Fibroblast of skin of scalp (primary cell): Measurements from ENCODE around the gene RBKS.
"Not testable (repeated sequence)": the region's sequence is repeated elsewhere in the genome, so short reads cannot be mapped to it uniquely, and the experiment has no call there.

Experiments used
- DNase-seq: peaks from one replicate; pipeline ENCODE4 v3.0.0-alpha.2; 2013

The RBKS gene

DNA sequence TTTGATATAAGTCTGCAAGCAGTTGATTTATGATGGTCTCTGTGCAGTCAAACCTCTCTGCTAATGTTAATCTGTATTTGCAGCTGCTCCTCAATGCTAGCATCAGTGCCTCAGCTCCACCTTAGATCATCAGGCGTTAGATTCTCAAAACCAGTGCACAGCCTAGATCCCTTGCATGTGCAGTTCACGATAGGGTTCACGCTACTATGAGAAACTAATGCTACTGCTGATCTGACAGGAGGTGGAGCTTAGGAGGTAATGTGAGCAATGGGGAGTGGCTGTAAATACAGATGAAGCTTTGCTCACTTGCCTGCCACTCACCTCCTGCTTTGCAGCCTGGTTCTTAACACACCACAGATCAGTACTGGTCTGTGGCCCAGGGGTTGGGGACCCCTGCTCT, 18.4 kb downstream of the RBKS start:
- DNase-seq = no peak

DNA sequence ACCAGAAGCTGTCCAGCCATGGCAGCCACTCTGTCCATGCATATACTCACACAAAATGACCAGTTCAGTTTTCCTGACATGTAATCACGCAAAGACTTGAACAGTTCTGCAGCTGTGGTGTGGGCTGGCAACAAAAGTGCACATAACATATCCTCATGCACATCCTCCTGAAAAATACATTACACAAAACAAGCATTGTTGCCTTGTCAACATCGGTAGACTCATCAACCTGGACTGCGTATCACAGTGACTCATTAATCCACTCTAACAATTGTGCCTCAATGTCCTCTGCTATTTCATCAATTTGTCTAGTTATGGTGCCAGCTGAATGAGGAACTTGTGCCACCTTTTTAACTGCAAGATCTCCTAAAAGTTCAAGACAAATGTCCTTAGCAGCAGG, 19.5 kb downstream of the RBKS start:
- DNase-seq = no peak

DNA sequence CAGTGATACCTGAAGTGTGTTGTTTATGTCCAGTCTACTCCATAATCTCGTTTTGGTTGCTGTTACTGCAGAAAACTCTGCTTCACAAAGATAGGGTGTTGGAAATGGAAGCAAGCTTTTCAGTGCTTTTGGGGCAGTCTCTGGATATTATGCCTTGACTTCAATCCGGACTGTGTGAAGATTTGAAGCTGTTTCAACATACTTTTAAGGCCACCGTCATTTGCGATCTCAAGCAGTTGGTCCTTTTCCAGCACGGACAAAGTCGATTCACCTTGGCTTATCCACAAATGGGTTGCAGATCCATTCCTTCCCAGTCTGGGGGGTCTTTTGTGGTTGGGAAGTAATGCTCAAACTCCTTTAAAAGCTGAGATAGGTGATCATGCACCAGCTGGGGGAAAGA, 20.4 kb downstream of the RBKS start:
- no peak for DNase-seq

DNA sequence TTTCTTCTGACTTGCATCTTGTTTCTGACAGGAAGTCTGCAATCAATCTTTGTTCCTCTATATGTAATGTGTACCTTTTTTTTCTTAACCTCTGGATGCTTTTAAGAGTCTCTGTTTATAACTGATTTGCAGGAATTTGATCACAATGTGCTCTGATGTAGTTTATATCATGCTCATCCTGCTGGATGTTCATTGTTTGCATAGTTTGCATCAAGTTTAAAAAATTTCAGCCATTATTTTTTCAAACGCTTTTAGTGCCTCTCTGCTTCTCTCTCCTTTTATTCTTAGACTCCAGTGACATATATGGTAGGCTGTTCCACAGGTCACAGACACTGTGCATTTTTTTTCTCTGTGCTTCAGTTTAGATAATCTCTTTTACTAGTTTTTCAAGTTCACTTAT, 23.9 kb downstream of the RBKS start:
- DNase-seq = no peak

DNA sequence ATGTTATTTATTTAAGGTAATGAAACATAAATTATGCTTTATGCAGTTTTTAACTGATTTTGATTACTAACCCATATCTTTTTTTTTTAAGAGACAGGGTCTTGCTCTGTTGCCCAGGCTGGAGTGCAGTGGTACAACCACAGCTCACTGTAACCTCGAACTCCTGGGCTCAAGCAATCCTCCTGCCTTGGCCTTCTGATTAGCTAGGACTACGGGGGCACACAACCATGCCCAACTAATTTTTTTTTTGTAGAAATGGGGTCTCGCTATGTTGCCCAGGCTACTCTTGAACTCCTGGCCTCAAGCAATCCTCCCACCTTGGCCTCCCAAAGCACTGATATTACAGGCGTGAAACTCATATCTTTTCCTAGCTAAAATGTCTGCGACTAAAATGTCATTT, 26.2 kb downstream of the RBKS start:
- DNase-seq = not testable (repeated sequence)

DNA sequence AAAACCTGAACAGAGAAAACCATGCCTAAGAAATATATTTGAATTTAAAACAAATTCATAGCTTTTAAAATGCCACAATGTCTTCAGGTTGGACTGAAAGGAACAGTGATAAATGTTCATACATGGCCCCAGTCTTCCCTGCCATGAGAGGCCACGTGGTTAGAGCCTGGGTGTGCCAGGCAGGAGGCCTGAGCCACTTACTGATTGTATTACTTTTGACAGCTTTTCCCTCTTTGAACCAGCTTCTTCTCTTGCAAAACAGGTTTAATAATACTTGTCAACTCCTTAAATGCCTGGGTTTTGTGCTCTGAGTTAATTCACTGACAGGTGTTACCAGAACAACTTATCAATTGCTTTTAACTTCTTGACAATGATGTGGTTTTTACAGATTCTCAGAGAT, 27.0 kb downstream of the RBKS start:
- no peak for DNase-seq

DNA sequence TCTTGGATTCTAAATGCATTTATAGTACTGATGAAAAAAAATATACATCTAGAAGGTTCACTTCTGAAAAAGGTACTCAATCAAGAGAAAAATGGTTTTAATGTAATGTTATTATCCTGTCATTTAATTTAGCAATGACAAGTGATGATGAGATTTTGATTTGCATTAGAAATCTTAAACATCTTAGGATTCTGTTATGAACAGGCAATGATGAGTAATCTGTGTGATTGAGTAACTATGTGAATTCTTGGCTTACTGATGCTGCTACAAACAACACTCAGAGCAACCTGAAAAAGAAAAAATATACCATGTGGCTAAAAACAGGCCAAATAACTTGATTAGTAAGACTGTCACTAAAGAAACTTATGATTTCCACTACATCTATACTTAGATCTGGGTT, 30.1 kb downstream of the RBKS start:
- peak; percentile 77 for DNase-seq

DNA sequence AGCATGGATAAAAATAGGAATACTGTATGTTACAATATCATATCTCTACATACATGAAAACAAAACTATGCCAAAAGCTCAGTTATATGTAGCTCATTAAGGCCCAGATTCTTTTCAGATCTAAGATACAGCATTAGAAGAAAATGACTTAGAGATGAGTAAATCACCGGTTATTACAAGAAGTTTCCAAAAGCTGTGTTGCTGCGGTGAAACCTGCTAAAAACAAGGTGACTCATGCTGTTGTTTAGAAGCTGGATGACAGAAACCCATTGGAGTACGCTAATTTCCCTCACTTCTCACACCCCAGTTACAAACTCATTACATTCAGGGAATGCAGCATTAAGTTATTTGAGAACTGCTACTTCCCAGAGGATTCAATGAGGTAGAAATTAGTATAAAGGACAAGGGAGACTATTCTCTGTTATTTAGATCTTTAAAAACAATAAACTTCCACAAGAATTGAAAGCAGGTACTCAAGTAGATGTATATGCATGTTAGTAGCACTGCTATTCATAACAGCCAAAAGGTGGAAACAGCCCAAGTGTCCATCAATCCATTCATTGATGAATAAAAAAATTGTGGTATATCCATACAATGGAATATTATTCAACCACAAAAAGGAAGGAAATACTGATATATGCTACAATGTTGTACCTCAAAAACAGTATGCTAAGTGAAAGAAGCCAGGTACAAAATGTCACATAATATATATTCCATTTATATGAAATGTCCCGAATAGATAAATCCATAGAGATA, 32.6 kb downstream of the RBKS start:
- DNase-seq = peak; percentile 25

DNA sequence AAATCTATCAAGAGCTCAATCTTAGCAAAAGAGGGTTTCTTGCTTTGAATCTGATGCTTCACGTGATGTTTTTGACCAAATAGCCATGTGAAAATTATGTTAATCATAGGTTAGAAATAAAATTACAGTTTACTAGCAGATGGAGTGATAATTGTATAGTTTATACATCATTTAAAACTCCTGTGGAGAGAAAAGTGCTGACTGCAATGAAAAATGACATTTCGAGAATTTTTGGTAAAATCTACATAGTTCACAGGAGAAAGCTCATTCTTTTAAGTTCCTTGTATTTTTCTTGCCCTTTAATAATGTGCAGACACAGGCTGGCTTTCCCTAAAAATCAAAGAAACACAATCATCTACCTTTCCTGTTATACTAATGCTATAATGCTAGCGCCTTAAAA, 33.2 kb downstream of the RBKS start:
- DNase-seq = no peak

DNA sequence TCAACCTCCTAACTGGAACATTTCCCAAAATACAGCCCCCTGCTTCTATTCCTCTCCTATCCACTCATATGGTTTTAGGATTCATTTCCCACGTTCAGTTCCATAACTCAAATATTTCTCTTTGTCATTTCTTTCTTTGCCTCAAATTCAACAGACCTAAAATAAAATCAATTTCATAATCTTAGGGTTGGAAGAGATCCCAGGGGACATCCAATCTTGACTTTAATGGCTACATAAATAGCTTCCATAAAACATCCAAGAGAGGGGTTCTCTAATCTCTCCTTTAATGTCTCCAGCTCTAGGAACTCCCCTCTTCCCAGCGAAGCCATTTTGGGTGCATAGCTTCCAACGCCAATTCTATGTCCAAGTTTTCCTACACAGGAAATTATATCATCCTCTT, 33.8 kb downstream of the RBKS start:
- DNase-seq = peak; percentile 24

DNA sequence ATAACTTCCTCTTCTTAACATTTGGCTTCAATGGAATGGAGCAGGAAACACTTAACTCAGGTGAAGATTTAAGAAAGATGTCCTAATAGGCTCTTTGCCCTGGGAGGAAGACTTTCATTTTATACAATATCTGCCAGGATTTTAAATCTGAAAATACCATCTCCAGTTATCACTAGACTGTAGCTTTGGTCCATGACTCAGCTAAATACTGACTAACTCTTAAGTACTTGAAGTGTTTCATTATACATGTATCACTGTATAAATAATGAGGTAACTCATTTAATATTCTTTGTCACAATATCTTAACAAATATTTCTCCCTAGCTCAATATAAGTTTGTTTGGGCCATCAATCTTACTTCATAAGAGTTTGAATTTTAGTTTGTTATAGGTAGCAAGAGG, 34.7 kb downstream of the RBKS start:
- peak; percentile 73 for DNase-seq

DNA sequence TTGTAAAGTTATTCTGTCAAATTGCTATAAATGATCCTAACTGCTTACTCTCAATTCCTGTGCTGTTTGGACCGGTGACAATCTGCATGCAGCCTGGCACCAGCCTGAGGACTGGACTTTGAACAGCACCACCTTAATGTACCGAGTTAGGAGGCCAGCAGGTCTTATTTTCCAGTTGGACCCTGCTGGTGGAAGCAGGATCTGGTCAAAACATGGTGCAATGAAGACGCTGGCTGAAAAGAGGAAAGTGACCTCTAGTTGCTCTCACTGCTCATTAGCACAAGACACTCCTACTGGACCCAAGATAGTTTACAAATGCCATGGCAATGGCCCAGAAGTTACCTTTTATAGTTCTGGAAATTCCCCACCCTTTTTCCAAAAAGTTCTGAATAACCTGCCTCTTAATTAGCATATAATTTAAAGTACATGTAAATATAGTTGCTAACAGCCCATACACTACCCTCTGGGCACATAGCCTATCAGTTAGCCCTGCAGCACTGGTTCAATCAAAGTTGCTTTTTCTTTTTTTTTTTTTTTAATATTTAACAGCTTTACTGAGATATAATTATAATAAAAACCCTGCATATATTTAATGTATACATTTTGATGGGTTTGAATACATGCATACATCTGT, 35.8 kb downstream of the RBKS start:
- no peak for DNase-seq

DNA sequence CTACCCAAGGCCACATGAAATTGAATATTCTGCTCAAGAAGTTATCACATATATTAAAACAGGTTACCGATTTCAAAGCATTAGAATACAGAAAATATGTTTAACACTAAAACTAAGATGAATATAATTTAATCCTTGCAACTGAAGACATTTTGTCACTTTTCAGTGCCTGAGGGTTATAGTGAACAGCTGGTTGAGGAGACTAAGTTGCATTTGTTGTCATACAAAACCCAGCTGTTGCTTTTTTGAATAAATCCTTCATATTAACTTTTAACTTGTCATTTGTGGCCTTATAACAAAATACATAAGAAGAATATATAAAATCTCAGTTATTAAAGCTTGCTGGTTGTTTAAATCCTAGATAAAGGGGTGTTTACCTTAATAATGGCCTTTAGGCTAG, 37.5 kb downstream of the RBKS start:
- DNase-seq = no peak

DNA sequence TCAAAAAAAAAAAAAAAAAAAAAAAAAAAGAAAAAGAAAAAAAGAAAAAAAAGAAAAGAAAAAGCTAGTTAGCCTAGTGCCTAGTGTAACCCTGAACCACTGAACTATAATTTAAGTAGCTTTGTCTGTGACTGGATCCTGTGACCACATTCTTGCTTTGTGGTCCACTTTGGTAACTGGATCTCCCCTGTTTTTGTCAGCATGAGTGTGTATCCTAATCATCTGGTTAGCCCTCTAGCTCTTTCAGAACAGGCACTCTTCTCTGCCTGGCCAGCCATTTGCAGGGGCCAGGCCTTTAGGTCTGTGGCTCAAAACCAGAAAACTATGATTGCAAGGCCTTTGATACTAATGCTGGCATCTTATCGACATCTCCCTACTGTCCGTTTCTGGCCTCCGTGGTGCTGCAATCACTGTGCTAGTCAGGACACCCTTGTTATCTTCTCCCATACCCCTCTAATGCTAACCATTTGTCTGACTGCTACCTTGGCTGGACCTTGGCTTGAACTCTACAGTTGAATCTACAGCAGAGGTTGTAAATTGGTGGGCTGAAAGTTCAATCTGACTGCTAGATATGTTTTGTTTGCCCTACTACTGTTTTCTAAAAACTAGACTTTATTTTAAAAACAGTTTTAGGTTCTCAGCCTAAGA, 40.5 kb downstream of the RBKS start:
- DNase-seq = no peak

DNA sequence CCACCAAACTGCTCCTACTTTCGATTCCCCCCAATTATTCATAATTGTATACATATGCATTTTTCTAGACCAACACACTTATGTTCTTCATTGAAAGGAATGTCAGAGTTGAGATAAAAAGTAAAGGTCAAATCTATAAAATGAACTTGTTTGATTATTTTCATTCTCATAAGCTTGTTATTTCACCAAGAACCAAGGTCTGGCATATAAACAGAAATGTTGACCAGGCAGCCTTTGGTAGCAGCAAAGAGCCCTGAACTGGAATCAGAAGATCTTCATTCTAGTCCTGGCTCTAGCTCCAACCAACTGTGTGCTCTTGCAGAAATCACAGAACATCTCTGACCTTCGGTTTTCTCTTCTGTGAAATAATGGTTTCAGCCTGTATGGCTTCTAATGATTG, 42.9 kb downstream of the RBKS start:
- DNase-seq = no peak

DNA sequence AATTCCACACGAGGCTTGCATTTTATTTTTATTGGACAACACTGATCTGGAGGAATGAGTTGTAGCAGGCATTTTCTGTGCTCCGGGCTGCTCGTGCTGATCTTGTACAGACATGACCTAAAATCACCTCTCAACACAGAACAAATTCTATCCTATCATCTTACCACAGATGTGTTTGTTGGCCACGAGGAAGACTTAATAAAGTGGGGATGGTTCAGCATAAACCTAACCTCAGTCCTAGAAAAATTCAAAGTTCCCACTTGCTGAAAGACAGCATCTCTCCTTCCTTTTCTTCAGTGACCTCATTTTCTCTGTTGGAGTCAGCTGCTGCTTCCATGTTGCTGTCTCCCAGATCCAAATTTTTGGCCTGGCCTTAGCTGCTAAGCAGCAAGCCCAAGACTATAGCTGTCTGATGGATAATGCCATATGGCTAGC, 45.3 kb downstream of the RBKS start:
- DNase-seq = no peak

DNA sequence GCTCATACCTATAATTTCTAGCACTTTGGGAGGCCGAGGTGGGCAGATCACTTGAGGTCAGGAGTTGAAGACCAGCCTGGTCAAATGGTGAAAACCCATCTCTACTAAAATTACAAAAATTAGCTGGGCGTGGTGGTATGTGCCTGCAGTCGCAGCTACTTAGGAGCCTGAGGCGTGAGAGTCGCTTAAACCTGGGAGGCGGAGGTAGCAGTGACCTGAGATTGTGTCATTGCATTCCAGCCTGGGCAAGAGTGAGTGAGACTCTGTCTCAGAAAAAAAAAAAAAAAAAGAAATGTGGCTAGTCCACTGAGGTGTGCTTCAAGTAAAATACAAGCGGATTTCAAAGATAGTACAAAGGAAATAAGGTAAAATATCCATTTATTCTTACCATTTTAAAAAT, 46.2 kb downstream of the RBKS start:
- DNase-seq = no peak

DNA sequence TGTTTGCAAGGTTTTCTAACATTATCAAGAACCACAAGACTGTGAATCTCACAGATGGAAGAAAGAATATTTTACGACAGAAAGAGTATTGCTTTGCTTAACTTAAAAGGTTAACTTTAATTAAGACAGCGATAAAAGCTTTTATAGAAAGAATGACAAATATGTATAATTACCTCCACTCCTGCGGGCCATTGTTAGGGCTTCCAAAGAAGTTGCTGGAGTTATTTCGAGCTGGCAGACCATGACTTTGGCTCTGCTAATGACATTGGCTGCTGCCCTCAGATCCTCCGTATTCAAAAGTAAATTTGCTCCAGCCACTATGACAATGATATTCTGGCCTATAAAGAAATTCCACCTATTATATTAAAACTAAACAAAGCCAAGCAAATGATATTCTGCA, 47.3 kb downstream of the RBKS start:
- no peak for DNase-seq

DNA sequence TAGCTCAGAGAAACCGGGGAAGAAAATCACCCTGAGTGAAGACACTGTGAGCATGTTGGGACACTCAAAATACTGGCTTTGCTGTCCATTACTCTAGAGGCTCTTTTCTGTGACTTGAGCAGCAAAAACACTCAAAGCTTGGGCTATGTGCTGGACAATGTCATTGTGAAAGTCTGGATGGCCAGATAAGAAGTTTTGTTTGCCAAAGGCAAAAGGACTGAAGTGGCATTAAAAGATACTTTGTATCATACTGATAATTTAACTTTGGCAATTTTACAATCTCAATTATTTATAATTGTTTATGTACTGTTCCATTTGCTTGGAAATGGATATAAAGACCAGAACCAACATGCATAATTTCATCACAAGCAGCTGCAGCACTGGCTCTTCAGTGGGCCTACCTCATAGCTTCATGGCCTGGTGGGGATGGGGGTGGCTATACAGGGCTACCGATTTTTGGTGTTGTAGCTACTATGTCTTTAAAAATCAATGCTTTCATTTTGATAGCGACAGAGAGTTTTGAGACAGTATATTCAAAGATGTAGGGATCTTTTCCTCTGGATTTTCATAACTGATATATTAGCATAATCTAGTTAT, 51.1 kb downstream of the RBKS start:
- DNase-seq = no peak

DNA sequence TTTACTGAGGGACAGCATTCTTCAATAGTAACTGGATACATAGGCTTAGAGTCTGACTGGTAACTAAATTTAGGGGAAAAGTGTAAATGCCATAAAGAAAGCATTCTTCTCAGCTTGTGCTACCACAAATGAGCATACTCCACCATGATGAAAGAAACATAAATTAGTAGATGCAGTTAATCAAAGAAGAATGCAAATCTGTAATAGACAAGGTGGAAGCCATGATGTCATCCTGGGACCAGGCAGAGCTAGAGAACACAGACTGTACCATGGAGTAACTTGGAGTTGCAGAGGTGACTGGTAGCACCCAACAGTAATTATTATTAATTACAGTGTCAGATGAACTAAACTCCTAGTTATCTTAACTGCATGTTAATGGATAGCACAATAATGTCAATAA, 51.7 kb downstream of the RBKS start:
- no peak for DNase-seq

DNA sequence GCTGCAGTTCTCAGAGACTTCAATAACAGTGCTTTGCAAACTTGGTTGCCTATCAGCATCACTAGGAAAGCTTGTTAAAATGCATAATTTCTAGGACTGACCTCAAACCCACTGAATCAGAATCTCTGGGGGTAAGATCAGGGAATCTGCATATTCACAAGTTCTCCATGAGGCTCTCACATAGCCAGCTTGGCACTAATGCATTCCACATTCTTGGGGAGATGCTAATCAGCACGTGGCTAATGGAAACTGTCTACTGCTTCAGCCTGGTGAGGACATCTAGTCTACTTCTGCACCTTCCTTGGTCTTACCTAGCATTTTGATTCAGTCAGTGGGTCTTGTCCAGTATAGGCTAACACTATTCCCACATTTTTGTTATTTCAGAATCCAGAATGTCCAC, 56.3 kb downstream of the RBKS start:
- peak; percentile 66 for DNase-seq

DNA sequence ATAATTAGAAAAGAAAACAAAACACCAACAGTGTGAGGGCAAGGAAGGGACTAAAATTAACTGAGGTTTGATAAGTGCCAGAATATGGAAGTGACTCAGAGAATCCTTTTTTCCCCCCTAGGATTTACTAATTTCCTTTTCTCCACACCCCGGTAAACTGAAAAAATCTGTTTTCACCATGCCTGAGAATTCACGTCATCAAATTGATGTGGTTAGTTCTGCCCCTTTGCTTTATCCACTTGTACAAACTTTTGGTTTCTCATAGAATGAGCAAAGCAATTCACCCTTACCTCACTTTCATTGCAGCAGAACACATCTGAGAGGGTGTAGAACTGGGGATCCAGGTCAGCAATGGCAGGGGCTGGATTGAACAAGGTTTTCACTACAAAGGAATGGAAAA, 57.8 kb downstream of the RBKS start:
- peak; percentile 83 for DNase-seq

DNA sequence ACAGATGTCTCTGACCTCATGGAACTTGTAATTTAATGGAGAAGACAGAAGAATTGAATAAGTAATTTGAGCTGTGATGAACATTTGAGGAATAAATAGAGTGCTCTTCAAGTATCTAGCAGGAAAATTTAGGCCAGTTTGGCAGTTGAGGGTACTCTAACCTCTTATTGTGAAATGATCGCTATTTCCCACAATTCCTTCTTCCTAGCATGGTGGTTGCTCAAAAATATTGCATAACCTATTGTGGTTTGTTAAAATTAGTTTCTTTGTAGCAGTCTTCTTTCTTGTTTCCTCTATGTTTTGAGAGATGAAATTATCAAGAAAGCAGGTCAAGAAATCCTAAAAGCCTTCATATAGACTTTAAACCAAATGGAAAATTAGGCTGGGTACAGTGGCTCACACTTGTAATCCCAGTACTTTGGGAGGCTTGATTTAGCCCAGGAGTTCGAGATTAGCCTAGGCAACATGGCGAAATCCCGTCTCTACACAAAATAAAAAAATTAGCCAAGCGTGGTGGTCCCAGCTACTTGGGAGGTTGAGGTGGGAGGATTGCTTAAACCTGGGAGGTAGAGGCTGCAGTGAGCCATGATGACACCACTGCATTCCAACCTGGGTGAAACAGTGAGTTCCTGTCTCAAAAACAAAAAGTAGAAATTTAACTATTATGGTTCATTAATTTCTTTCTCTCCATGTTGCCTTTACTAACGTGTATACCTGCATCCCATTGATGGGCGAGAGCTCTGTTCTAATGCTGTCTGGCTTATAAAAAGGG, 58.7 kb downstream of the RBKS start:
- no peak for DNase-seq
